M059J (cell line): Measurements from ENCODE around the gene ZNF488. TPM values are rescaled to one million over a fixed set of nuclear protein-coding genes. Genes with fewer than 3 reads are reported as not detected.
A peak's percentile ranks its signal among the peaks of the same experiment; 100 is the strongest.

Experiments
- DNase-seq: peaks from one replicate; pipeline ENCODE4 v3.0.0-alpha.2; 2012; ENCODE audit warnings: low read depth
- total RNA-seq: library from RNA; depleted of rRNA; stranded (reverse); fragments of >200 nt; shearing (Covaris generic); gene quantifications from 2 replicates; pipeline ENCODE4 v1.2.3, GENCODE V29; 2014

ZNF488 gene
- total RNA-seq, 1 experiment from 2014 or later, result 0.62 TPM

- DNase-seq, result no peak
Measured at GRCh38 chr10:47366731-47367460, 17.2 kb downstream of the ZNF488 start.

- DNase-seq, result no peak
Measured at GRCh38 chr10:47366181-47366631, 17.9 kb downstream of the ZNF488 start.

- no peak for DNase-seq
Measured at GRCh38 chr10:47365431-47366180, 18.5 kb downstream of the ZNF488 start.

- no peak for DNase-seq
Measured at GRCh38 chr10:47364911-47365310, 19.2 kb downstream of the ZNF488 start.

GRCh38 chr10:47364366-47364765 lies 19.7 kb downstream of the ZNF488 start:
- DNase-seq, result no peak

GRCh38 chr10:47363781-47364180 lies 20.3 kb downstream of the ZNF488 start:
- no peak for DNase-seq

- DNase-seq, result no peak
Measured at GRCh38 chr10:47362199-47362598, 21.9 kb downstream of the ZNF488 start.

GRCh38 chr10:47361293-47361692 lies 22.8 kb downstream of the ZNF488 start:
- DNase-seq, result peak; percentile 34

- no peak for DNase-seq
Measured at GRCh38 chr10:47360419-47361040, 23.6 kb downstream of the ZNF488 start.

- no peak for DNase-seq
Measured at GRCh38 chr10:47359626-47360418, 24.3 kb downstream of the ZNF488 start.

- no peak for DNase-seq
Measured at GRCh38 chr10:47359101-47359500, 25.0 kb downstream of the ZNF488 start.

GRCh38 chr10:47358457-47358856 lies 25.6 kb downstream of the ZNF488 start:
- DNase-seq, result no peak

- no peak for DNase-seq
Measured at GRCh38 chr10:47357911-47358310, 26.2 kb downstream of the ZNF488 start.

- DNase-seq, result no peak
Measured at GRCh38 chr10:47357131-47357582, 26.9 kb downstream of the ZNF488 start.

GRCh38 chr10:47356708-47357107 lies 27.4 kb downstream of the ZNF488 start:
- DNase-seq, result no peak

GRCh38 chr10:47354900-47355299 lies 29.2 kb downstream of the ZNF488 start:
- no peak for DNase-seq

GRCh38 chr10:47354165-47354564 lies 29.9 kb downstream of the ZNF488 start:
- peak; percentile 42 for DNase-seq

- no peak for DNase-seq
Measured at GRCh38 chr10:47353351-47353750, 30.7 kb downstream of the ZNF488 start.

- no peak for DNase-seq
Measured at GRCh38 chr10:47351899-47352815, 31.9 kb downstream of the ZNF488 start.
